ENCODE measurements around the gene DHRSX.

The DHRSX gene

DNA sequence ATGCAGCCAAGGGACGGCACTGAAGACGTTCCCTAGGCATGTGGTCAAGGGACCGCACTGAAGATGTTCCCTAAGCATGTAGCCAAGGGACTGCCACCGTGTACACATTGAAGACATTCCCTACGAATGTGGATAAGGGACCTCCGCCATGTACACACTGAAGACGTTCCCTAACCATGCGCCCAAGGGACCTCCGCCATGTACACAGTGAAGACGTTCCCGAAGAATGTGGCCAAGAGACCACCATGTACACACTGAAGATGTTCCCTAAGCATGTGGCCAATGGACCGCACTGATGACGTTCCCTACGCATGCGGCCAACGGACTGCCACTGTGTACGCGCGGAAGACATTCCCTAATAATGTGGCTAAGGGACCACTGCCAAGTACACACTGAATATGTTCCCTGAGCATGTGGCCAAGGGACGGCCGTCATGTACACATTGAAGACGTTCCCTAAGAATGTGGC, 48.4 kb downstream of the DHRSX start:
- DNase-seq: no peak

DNA sequence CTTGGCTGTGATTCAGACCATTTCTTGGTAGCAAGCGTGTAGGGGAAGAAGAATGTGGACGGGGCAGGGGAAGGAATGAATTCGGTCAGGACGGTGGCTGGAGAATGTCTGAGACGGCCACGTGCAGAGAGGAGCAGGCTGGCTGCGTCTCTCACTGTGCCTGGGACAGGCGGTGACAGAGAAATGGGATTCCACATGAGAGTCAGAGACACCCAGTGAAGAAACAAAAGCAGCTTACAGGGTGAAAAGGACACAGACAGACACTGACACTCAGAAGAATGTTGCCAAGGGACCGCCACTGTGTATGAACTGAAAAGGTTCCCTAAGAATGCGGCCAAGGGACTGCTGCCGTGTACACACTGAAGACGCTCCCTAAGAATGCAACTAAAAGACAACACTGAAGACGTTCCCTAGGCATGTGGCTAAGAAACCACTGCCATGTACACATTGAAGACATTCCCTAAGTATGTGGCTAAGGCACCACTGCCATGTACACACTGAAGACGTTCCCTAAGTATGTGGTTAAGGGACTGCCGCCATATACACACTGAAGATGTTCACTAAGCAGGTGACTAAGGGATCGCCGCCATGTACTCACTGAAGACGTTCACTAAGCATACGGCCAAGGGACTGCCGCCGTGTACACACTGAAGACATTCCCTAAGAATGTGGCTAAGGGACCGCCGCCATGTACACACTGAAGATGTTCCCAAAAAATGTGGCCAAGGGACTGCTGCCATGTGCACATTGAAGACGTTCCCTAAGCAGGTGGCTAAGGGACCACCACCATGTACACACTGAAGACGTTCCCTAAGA, 49.1 kb downstream of the DHRSX start:
- DNase-seq: no peak

DNA sequence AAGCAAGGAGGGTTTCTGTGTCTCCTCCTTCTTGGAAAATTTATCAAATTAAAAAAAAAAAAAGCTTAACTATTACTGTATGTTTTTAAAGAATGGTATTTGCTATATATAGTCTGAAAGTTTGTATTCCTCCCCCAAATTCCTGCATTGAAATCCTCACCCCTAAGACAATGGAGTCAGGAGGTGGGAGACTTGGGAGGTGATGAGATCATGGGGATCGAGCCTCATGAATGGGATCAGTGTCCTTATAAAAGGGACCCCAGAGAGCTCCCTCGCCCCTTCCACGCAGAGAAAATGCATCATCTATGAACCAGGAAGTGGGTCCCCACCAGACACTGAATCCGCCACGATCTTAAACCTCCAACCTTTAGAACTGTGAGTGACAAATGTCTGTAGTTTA, 50.1 kb downstream of the DHRSX start:
- no peak for DNase-seq

DNA sequence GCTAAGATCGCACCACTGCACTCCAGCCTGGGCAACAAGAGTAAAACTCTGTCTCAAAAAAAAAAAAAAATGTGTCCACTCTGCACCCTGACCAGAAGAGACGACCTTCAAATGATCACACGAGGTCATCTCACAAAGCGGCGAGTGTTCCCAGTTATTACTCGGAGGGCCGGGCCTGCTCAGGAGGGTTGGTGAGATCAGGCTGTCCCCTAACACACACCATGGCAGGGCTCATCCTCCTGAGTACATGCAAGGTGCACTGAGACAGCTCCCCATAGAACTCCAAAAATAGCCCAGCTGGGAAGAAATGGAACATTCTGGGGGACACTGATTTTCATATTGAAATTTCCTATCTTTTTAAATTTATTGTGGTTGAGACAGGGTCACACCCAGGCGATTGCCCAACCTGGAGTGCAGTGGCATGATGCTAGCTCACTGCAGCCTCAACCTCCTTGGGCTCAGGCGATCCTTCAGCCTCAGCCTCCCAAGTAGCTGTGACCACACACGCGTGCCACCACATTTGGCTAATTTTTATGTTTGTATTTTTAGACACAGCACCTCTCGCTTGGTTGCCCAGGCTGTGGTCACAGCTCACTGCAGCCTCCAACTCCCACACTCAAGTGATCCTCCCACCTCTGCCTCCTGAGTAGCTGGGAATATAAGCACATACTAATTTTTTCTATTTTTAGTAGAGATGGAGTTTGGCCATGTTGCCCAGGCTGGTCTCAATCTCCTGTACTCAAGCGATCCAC, 51.5 kb downstream of the DHRSX start:
- no peak for DNase-seq

DNA sequence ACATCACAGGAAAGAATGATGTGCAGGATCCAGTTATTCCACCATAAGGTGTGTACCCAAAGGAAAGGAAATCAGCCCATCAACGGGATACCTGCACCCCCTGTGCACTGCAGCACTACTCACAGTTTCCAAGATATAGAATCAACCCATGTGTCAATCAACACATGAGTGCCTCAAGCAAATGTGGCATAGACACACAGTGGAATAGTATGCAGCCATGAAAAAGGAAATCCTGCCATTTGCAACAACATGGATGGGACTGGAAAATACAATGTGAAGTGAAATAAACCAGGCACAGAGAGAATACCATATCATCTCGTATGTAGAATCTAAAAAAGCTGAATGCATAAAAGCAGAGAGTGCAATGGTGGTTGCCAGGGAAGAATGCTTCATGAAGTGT, 53.3 kb downstream of the DHRSX start:
- no peak for DNase-seq

DNA sequence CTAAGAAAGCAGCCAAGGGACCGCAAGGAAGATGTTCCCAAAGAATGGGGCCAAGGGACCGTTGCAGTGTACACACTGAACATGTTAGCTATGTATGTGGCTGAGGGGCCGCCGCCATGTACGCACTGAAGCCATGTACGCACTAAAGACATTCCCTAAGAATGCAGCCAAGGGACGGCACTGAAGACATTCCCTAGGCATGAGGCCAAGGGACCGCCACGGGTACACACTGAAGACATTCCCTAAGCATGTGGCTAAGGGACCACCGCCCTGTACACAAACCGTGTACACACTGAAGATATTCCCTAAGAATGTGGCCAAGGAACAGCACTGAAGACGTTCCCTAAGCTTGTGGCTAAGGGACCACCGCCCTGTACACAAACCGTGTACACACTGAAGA, 54.0 kb downstream of the DHRSX start:
- DNase-seq: no peak

DNA sequence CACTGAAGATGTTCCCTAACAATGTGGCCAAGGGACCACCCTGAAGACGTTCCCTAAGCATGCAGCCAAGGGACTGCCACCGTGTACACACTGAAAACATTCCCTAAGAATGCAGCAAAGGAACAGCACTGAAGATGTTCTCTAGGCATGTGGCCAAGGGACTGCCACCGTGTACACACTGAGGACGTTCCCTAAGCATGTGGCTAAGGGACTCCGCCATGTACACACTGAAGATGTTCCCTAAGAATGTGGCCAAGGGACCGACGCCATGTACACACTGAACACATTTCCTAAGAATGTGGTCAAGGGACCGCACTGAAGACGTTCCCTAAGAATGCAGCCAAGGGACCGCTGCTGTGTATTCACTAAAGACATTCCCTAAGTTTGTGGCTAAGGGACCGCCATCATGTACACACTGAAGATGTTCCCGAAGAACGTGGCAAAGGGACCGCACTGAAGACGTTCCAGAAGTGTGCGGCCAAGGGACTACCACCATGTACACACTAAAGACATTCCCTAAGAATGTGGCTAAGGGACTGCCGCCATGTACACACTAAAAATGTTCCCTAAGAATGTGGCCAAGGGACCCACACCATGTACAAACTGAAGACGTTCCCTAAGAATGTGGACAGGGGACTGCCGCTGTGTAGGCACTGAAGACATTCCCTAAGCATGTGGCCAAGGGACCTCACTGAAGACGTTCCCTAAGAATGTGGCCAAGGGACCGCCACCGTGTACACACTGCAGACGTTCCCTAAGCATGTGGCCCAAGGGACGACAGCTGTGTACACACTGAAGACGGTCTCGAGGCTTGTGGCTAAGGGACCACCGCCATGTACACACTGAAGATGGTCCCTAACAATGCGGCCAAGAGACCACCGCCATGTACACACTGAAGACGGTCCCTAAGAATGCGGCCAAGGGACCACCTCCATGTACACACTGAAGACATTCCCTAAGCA, 54.8 kb downstream of the DHRSX start:
- DNase-seq: no peak

DNA sequence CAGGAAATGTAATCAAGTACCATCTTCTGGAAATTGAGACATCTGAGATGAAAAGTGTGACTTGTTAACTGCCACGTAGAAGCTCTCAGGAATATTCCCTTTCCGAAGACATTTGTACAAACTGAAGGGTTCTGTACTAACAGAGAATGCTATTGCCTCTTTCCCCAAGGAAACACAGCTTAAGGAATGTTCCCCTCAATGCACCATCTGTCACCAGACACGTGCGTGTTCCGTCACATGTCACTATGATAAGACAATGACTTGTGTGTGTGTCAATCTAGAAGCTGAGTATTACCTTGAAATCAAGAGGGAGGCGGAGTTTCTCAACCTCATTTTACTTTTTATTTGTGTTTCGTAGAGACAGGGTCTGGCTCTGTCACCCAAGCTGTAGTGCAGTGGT, 58.1 kb downstream of the DHRSX start:
- DNase-seq: no peak

DNA sequence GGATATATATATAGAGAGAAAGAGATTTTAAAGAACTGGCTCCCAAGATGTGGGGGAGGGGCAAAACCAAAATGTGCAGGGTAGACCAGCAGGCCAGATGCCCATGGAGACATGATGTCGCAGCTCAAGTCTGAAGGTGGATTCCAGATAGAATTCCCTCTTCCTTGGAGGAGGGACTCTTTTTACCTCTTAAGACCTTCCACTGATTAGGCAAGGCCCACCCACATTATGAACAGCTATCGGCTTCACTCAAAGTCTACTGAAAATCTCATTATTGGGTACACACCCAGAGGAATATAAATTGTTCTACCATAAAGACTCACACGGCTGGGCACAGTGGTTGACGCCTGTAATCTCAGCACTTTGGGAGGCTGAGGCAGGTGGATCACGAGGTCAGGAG, 59.3 kb downstream of the DHRSX start:
- DNase-seq: no peak

DNA sequence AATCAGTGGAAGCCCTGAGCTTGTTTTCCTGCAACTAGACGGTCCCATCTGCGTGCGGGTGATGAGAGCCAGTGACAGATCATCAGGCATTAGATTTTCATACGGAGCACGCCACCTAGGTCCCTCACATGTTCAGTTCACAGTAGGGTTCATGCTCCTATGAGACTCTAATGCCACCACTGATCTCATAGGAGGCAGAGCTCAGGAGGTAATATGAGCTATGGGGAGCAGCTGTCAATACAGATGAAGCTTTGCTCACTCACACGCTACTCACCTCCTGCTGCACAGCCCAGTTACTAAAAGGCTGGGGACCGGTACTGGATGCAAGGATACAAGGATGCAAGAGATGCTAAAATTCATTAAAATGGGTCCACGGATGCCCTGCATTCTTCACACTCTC, 61.2 kb downstream of the DHRSX start:
- DNase-seq: no peak

DNA sequence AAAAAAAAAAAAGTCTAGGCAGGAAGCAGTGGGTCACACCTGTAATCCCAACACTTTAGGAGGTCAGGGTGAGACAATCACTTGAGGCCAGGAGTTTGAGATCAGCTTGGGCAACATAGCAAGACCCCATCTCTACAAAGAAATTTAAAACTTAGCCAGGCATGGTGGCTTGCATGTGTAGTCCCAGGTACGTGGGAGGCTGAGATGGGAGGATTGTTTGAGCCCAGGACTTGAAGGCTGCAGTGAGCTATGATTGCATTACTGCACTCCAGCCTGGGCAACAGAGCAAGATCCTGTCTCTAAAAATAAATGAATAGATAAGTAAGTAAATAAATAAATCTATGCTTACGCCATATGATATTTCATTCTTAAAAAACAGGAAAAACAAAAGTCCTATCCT, 65.3 kb downstream of the DHRSX start:
- DNase-seq: no peak

DNA sequence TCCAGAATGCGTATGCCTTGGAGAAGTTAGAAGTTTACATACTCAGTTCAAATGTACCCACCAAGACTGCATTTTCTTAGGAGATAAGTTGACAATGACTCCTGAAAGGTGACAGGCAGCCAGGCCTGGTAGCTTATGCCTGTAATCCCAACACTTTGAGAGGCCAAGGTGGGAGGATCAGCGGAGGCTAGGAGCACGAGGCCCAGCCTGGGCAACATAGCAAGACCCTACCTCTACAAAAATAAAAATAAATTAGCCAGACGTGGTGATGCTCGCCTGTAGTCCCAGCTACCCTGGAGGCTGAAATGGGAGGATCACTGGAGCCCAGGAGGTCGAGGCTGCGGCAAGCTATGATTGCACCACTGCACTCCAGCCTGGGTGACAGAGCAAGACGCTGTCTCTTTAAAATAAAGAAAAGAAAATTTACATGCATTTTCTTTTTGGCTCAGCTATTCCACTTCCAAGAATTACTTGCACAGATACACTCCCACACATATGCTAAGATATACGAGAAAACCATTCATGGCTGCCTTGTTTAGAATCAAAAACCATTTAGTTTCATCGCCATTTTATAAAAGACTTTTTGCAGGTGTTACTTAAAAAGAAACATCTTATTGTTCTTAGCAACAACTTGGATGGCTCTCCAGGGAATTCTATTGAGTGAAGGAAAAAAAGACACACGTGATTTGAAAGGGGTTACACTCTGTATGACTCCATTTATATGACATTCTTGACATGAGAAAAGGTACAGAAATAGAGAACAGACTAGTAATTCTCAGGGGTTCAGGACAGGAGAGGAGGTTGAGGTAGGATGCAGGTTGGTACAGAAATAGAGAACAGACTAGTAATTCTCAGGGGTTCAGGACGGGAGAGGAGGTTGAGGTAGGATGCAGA, 66.3 kb downstream of the DHRSX start:
- no peak for DNase-seq

DNA sequence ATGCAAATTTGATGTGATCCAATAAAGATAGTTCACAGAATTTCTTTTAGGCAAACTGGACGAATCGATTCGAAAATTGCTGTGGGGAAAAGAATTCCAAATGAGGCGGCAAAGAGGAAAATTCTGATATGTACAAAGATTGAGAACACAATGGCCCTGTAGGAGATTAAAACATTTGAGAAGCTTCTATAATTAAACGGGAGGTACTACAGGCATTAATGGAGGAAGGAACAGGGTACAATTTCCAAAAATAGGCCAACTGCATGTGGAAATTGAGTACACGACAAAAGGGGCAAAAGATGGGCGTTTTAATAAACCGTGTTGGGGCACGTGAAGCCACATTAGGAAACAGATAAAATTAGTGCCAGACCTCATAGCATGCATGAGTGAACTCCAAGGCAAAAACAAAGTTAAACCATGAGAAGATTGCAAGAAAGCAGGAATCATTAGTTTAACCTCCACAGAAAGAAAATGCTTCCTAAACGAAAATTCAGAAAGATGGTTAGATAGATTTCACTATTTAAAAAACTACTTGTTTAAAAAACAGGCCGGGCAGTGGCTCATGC, 68.4 kb downstream of the DHRSX start:
- no peak for DNase-seq

DNA sequence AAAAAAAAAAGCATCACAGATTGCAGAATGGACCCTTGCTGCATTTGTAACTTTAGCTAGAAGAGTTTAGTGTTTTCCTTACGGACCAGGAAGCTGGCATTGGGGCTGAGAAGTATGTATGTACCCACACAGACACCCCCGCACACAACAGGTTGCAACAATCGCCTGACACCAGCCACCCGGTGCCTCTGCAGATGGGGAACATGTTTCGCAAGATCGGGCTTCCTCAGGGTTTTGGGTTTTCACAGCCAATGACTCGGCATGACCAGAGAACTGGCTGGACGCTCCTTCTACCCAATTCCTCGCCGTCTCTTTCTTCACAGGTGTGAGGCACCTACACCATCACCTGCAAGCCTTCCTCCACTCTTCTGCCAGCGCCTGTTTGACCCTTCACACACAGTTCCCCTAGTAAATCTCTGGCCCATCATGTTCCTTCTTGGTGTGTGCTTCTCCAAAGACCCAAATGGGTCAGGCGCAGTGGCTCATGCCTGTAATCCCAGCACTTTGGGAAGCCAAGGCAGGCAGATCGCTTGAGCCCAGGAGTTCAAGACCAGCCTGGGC, 70.4 kb downstream of the DHRSX start:
- DNase-seq: no peak

DNA sequence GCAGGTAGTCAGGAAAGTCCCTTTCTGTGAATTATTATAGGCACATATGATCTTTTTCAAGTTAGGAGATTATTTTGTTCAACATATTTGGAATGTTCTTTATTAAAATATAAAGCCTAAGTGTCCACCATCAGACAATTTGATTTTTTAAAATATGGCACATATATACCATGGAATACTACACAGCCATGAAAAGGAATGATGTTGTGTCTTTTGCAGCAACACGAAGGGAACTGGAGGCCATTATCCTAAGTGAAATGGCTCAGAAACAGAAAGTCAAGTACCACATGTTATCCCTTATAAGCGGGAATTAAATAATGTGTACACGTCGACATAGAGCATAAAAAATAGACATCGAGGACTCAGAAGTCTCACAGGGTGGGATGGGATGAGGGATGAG, 73.0 kb downstream of the DHRSX start:
- DNase-seq: no peak

DNA sequence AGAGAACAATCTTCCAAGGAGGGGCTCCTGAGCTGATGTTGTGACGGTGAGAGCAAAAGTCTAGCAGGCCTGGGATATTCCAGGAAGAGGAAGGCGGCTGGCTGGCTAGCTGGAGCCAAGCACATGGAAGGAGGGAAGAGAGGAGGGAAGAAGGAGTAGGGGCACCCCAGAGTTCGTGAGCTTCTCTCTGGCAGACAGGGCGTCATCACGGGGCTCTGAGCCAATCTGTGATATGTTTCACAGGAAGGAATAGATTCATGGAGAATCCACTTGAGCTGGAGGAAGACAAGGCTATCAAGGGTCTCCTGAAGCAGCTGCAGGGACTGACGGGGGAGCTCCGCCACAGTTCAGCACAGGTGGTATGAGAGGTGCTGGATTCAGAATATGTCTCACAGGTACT, 73.6 kb downstream of the DHRSX start:
- DNase-seq: no peak

DNA sequence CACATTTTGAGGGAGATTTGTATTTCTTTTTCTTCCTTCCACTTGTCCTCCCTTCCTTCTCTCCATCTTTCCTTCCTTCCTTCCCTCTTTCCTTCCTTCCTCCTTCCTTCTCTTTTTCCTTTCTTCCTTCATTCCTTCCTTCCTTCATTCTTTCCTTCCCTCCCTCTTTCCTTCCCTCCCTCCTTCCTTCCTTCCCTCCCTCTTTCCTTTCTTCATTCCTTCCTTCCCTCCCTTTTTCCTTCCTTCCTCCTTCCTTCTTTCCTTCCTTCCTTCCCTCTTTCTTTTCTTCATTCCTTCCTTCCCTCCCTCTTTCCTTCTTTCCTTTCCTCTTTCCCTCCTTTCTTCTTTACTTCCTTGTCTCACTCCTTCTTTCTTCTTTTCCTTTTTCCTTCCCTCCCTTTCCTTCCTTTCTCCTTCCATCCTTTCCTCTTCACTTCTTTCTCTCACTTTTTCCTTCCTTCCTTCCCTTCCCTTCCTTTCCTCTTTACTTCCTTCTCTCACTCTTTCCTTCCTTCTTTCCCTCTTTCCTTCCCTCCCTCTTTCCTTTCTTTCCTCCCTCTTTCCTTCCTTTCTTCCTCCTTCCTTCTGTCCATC, 74.4 kb downstream of the DHRSX start:
- no peak for DNase-seq

DNA sequence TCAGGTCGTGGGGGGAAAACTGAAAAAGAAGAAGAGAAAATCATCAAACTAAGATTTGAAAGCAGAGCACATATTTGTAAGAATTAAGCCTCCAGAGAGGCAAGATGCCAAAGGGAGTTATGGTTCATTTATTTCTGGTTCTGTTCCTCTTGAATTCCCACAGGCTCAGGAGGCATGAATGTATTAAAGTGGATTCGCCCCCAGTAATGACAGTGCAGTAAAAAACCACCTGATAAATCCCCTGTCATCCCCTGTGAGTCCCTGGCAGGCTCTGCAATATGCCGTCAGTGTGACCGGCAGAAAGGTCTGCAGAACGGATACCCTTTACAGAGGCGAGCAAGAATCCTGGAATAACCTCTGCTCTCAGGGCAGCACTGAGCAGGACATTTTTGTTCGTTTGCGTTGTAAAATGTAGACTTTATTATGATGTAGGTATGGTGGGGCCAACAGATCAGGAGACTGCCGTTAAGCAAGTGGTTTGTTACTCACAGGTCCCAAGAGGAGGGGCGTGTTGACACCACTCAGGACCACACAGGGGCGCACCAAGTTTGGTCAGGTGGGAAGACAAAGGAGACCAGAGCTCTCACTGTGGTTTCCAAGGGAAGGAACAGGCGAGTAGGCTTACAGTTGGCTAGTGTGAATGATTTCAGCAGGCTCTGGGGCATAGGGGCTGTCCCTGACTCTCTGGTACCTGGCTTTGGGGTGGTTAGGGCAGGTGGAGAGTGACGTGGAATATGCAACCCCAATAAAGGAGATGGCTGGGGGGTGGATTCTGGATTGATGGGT, 75.3 kb downstream of the DHRSX start:
- DNase-seq: no peak

DNA sequence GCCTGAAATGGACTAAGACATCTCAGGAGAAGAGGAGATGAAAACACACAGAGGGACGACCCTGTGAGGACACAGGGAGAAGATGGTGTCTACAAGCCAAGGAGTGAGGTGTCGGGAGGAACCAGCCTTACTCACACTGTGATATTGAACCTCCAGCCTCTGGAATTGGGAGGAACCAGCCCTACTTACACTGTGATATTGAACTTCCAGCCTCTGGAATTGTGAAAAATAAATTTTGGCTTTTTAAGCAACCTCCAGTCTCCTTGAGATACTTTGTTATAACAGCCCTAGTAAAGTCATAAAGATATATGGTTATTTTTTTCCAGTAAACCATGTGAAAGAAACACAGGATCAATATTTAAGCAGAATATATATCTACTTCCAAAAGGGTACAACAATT, 76.5 kb downstream of the DHRSX start:
- DNase-seq: no peak

DNA sequence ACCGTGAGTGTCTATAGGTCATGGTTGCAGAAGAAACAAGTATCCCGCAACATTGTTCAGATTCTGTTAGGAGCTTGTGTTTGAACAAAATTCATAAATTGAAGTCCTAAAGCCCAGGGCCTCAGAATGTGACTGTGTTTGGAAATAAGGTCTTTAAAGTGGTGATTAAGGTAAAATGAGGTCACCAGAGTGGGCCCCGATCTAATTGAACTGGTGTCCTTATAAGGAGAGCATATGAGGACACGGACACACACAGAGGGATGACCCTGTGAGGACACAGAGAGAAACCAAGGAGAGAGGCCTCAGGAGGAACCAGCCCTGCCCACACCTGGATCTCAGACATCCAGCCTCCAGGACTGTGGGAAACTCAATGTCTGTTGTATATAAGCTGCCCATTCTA, 76.9 kb downstream of the DHRSX start:
- DNase-seq: no peak
